Stimulated activated CD8-positive, alpha-beta memory T cell treated with anti-CD3 and anti-CD28 coated beads, Interleukin-7, amount 100 ng/mL, for 1 hour (primary cell): Measurements from ENCODE around the gene NET1.
"Not testable (repeated sequence)": the region's sequence is repeated elsewhere in the genome, so short reads cannot be mapped to it uniquely, and the experiment has no call there.

Source experiments
- DNase-seq, 2 donors: peaks; one replicate each; pipeline ENCODE4 v3.0.0-alpha.2; 2020; ENCODE audit warnings: low read depth in 2 of 2

Gene NET1

GRCh38 chr10:5399332-5399731 lies 13.0 kb upstream of the NET1 start:
- DNase-seq = no peak

GRCh38 chr10:5400468-5401240 lies 11.7 kb upstream of the NET1 start:
- no peak for DNase-seq

GRCh38 chr10:5402798-5403197 lies 9.6 kb upstream of the NET1 start:
- no peak for DNase-seq

GRCh38 chr10:5404208-5405041 lies 7.9 kb upstream of the NET1 start, which contains the start of gene TUBAL3:
Gene TUBAL3 (minus strand): TSS chr10:5404828. CDS start chr10:5404792, 36 bp downstream.
- no peak for DNase-seq

- DNase-seq = no peak
Observed at GRCh38 chr10:5406918-5407317, 5.4 kb upstream of the NET1 start.

- not testable (repeated sequence) for DNase-seq
Observed at GRCh38 chr10:5410787-5411186, 1.6 kb upstream of the NET1 start.

- DNase-seq = no peak
Observed at GRCh38 chr10:5411941-5412276, 448 bp upstream of the NET1 start.

GRCh38 chr10:5413012-5413938 lies 918 bp downstream of the NET1 start:
- no peak for DNase-seq

- no peak for DNase-seq
Observed at GRCh38 chr10:5416981-5417380, 4.6 kb downstream of the NET1 start.

GRCh38 chr10:5418584-5418983 lies 6.2 kb downstream of the NET1 start:
- no peak for DNase-seq

GRCh38 chr10:5419466-5420094 lies 7.2 kb downstream of the NET1 start:
- DNase-seq = no peak

- no peak for DNase-seq
Observed at GRCh38 chr10:5423771-5424170, 11.4 kb downstream of the NET1 start.

- no peak for DNase-seq
Observed at GRCh38 chr10:5424751-5425150, 12.4 kb downstream of the NET1 start.

- no peak for DNase-seq
Observed at GRCh38 chr10:5428133-5428532, 15.8 kb downstream of the NET1 start.

GRCh38 chr10:5433182-5433581 lies 20.8 kb downstream of the NET1 start:
- no peak for DNase-seq

- DNase-seq = no peak
Observed at GRCh38 chr10:5434017-5434753, 21.8 kb downstream of the NET1 start.

GRCh38 chr10:5435328-5435727 lies 23.0 kb downstream of the NET1 start:
- no peak for DNase-seq

GRCh38 chr10:5440206-5440605 lies 27.8 kb downstream of the NET1 start:
- no peak for DNase-seq

GRCh38 chr10:5441106-5441505 lies 28.7 kb downstream of the NET1 start:
- no peak for DNase-seq

GRCh38 chr10:5442065-5442989 lies 30.0 kb downstream of the NET1 start:
- DNase-seq = no peak
